Chondrocyte (in vitro differentiated cells): Measurements from ENCODE around the gene AMER2. TPM values are rescaled to one million over a fixed set of nuclear protein-coding genes. Genes with fewer than 3 reads are reported as not detected.

Source experiments
- DNase-seq: peaks from one replicate; pipeline ENCODE4 v3.0.0; 2021; ENCODE audit warnings: mixed read lengths, low spot score
- H3K27ac Mint-ChIP-seq: one replicate; pipeline ENCODE4 v1.8.0; 2021; ENCODE audit warnings: mild to moderate bottlenecking, moderate library complexity, mixed read lengths; ENCODE audit not compliant: unreplicated experiment
- H3K27me3 Mint-ChIP-seq: 2 replicates; pipeline ENCODE4 v1.8.0; 2021; ENCODE audit warnings: low read depth, mixed read lengths
- H3K36me3 Mint-ChIP-seq: 2 replicates; pipeline ENCODE4 v1.8.0; 2021; ENCODE audit warnings: low read depth, mixed read lengths
- H3K4me1 Mint-ChIP-seq: 2 replicates; pipeline ENCODE4 v1.8.0; 2021; ENCODE audit warnings: low read depth, mild to moderate bottlenecking, mixed read lengths
- H3K4me3 Mint-ChIP-seq: one replicate; pipeline ENCODE4 v1.8.0; 2021; ENCODE audit warnings: mild to moderate bottlenecking, moderate library complexity, mixed read lengths; ENCODE audit not compliant: unreplicated experiment
- H3K9me3 Mint-ChIP-seq: 2 replicates; pipeline ENCODE4 v1.8.0; 2021; ENCODE audit warnings: low read depth, mixed read lengths
- CTCF ChIP-seq: fragments of 200-600 bp; sonication (generic); IDR thresholded peaks from 2 replicates; pipeline ENCODE4 v1.5.0; 2021; ENCODE audit warnings: antibody characterized with exemption, mild to moderate bottlenecking, moderate library complexity
- total RNA-seq: library from RNA; stranded (reverse); gene quantifications from 3 replicates; pipeline ENCODE4 v1.2.1, GENCODE V29; 2021

Gene AMER2
- total RNA-seq, 1 donor from 2014 or later = not detected

DNA sequence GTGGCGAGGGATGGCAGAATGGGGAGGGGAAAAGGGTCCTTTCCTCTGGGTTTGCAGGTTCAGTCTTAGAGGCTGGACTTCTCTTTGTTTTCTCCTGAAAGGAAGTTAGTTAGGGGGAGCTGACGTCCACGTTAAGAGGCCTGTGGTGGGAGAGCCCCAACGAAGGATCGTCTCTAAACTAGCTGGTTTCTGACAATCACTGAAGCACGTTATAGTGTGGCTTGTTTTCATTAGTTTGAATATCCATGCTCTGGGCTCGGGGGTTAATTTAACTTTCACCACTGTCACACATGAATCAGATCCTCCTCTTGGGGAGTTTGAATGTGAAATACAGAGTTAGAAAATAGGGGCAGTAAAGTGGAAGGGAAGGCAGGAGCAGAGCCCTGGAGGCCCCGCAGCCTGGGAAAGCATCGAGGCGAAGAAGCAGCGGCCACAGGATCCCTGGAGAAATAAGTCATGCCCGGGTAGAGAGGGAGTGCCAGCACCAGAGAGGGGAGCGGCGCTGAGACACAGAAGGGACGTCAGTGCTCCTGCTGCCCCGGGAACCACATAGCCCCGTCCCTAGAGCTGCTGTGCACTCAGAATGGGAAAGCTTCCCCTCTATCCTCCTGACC lies 31.1 kb upstream of the AMER2 start:
- no peaks in the 10 kb centered on the region for H3K36me3 Mint-ChIP-seq
- no peak for DNase-seq
- H3K4me1 Mint-ChIP-seq = peaks cover 8% of the 10 kb centered on the region
- H3K9me3 Mint-ChIP-seq = peaks cover 3% of the 10 kb centered on the region
- H3K27ac Mint-ChIP-seq = peak overlapping the region; percentile 49
- no peak overlapping the region for H3K4me3 Mint-ChIP-seq
- H3K27me3 Mint-ChIP-seq = peaks cover 26% of the 10 kb centered on the region
- TF ChIP-seq CTCF = no peak

DNA sequence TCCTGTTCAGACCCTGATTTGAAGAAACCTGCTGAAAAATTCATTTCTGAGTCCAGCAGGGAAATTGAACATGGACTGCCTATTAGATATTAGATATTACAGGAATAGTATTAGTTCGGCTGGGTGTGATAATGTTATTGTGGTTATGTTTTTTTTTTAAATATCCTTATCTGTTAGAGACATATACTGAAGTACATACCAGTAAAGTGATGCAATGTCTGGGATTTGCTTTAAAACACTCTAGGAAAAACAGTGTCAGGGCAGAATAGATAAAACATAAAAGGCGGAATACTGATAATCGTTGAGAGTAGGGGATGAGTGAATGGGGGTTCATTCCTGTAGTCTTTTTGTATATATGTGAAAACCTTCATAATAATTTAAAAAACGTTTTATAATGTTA lies 28.7 kb upstream of the AMER2 start:
- H3K27ac Mint-ChIP-seq = no peak overlapping the region
- H3K36me3 Mint-ChIP-seq = no peaks in the 10 kb centered on the region
- no peak for TF ChIP-seq CTCF
- H3K9me3 Mint-ChIP-seq = peaks cover 3% of the 10 kb centered on the region
- peaks cover 8% of the 10 kb centered on the region for H3K4me1 Mint-ChIP-seq
- peaks cover 23% of the 10 kb centered on the region for H3K27me3 Mint-ChIP-seq
- DNase-seq = no peak
- no peak overlapping the region for H3K4me3 Mint-ChIP-seq

DNA sequence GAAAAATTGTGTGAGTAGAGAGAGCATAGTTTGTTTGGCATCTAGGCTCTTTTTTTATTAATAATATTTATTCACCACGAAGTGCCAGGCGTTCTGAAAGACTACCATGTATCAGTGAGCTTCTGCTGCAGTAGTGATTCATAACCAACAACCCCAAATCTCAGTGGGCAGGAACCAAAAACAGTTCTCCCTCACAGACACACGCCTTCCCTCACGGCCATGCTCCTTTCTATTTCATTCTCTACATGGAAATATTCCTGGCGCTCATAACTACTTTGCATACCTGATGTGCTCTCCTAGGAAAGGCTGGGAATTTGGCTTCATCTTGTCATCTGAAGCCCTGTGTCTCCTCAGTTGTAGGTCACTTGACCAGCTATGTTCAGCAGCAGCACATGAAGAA lies 26.6 kb upstream of the AMER2 start:
- no peak overlapping the region for H3K4me3 Mint-ChIP-seq
- peaks cover 14% of the 10 kb centered on the region for H3K27me3 Mint-ChIP-seq
- H3K36me3 Mint-ChIP-seq = no peaks in the 10 kb centered on the region
- DNase-seq = no peak
- peaks cover 8% of the 10 kb centered on the region for H3K4me1 Mint-ChIP-seq
- TF ChIP-seq CTCF = no peak
- H3K9me3 Mint-ChIP-seq = peaks cover 3% of the 10 kb centered on the region
- H3K27ac Mint-ChIP-seq = no peak overlapping the region

- peaks cover 17% of the 10 kb centered on the region for H3K27me3 Mint-ChIP-seq
- H3K36me3 Mint-ChIP-seq = no peaks in the 10 kb centered on the region
- no peak for TF ChIP-seq CTCF
- peaks cover 2% of the 10 kb centered on the region for H3K9me3 Mint-ChIP-seq
- peaks cover 8% of the 10 kb centered on the region for H3K4me1 Mint-ChIP-seq
- no peak for DNase-seq
- no peak overlapping the region for H3K27ac Mint-ChIP-seq
- no peak overlapping the region for H3K4me3 Mint-ChIP-seq
These were observed 24.9 kb upstream of the AMER2 start for GRCh38 chr13:25196971-25197370.

DNA sequence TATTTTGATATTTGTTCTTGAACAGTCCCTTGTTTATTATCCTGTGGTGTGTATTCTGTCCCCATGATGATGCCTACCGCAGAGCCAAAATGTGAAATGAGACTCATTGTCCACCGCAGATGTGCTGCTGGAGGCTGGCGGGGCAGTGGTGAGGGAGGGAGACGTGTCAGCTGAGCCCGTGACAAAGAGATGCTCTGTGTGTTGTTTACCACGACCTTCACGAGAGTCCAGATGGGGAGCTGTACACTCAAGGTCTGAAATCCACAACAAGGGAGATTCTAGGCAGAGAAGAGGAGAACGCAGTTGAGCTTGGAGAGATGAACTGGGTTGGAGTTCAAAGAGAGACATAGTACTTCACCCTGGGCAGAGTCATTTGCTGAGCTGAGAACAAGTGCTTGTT lies 20.8 kb upstream of the AMER2 start:
- peaks cover 52% of the 10 kb centered on the region for H3K27me3 Mint-ChIP-seq
- no peaks in the 10 kb centered on the region for H3K9me3 Mint-ChIP-seq
- H3K36me3 Mint-ChIP-seq = no peaks in the 10 kb centered on the region
- TF ChIP-seq CTCF = no peak
- no peak for DNase-seq
- no peaks in the 10 kb centered on the region for H3K4me1 Mint-ChIP-seq
- no peak overlapping the region for H3K4me3 Mint-ChIP-seq
- no peak overlapping the region for H3K27ac Mint-ChIP-seq
